Measurements from ENCODE around the gene DIP2C.

Gene DIP2C

DNA sequence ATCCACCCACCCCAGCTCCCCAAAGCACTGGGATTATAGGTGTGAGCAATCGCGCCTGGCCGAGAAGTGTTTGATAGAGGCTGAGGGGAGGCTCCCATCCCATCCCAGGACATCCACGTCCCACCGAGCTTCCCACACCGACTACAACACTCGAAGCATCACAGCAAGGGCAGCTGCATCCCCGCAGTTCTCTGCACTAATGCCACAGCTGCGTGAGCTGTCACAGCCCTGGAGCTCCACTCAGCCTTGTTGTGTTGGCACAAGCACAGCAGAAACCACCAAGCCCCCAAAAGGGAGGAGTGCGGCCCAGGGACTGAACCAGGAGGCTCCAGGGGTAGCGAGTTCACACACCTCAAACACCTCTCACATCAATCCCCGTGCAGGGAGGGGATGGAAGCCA lies 121.6 kb downstream of the DIP2C start:
- DNase-seq: no peak

DNA sequence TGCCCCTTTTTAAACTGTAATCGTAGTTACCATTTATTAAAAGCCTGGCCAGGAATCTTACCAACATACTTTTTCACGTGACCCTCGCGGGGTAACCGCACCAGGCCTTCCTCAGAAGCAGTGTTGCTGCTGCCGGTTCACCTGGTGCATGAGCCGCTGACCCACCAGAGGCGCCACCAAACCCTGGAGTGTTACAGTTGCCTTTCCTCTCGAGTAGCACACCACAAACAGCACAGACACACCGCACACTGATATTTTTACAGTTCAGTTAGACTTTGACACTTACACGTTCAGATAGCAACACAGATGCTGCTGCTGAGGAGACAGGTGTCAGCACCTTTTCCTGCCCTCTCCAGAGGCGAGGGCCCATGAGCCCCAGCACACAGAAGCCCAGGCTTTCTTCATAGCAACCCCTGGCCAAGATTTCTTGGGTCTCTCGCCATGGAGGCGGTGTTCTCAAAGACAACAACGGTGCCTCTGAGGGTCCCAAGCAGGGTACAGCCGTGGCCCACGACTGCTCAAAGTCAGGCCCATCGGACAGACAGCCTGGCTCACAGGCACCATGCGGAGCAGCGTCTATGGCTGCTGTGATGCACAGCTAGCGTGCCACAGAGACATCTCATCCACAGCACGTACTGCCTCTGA lies 123.1 kb downstream of the DIP2C start:
- DNase-seq: no peak

DNA sequence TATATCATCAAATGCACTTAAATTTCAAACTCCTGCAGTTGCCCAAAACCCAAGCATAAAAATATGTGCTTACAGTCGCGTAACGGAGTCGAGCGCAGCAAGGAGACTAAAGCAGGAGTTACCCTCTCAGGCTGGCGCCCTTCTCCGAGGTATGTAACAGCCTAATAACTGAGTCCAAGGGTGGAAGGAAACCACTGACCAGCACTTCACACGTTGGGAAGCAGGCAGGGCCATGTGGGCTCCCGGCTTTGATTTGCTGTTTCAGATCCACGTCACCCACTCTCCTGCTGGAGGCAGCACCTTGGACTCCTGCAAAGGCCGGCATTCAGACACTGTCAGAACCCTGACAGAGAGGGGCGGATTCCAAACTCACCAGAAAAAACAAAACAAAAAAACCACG lies 123.8 kb downstream of the DIP2C start:
- DNase-seq: no peak

DNA sequence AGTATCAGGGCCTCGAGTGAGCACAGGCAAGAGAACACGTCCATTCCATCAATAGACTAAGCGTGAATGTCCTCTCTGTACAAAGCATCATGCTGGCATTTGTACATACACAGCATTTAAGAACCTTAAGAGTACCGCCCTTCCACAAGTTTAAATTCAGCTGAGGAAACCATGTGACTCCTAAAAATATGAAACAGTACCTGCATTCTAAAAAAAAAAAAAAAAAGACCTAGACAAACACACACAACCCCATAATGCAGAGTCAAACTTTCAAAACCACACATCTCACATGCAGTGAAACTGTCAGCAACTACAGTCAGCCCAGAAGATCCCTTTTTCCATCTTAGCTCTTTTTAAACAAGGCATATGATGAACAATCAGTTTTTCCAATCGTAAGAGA lies 124.3 kb downstream of the DIP2C start:
- no peak for DNase-seq

DNA sequence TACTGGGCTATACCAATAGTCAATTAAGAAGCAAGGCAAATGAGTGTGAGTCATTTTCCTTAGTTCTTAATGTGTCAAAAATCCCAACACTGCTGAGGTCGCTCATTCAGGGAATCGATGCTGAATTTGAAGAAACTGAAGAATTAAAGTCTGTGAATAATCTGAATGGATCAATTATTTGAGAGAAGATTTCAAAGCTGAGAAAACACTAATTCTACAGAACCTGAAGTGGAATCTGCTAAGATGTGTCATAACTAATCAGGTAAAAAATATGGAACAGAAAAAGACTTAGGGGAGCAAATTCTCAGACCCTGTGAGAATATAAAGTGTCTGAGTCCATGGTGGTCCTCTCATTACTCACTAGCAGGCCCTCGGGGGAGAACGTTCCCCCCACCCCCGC lies 125.6 kb downstream of the DIP2C start:
- no peak for DNase-seq

DNA sequence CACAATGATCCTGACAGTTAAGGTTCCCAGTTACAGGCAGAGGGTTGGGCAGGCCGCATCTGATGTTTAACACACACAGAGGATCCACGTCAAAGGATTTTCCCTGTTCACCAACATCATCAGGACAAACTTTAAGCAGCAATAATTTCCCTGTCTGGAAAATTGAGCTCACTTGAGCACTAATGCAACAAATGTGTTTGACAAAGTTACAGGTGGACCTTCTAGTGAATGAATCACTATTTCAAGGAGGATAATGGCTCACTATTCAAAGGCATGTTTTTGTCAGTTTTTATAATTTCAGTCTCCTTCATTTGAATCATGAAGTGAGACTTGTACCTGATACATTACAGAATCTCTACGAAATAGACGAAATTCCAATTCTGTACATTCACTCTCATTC lies 127.3 kb downstream of the DIP2C start:
- no peak for DNase-seq

DNA sequence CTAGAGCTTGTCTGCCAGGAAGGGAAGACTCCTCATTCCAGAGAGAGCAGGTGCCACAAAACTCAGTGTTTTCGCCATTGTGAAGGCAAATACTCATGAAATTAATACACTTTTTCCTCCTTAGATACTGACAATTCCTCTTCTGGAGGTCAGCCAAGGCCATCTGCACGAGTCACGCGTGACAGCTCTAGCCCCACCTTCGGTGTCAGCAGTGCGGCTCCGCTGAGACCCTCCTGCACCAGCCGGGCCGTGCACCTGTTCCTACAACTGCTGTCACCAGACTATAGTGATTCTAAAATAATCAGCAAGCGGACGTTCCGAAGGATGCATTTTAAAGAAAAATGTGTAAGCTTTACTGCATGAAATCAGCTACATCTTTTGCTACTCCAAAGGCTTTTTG lies 127.7 kb downstream of the DIP2C start:
- no peak for DNase-seq

DNA sequence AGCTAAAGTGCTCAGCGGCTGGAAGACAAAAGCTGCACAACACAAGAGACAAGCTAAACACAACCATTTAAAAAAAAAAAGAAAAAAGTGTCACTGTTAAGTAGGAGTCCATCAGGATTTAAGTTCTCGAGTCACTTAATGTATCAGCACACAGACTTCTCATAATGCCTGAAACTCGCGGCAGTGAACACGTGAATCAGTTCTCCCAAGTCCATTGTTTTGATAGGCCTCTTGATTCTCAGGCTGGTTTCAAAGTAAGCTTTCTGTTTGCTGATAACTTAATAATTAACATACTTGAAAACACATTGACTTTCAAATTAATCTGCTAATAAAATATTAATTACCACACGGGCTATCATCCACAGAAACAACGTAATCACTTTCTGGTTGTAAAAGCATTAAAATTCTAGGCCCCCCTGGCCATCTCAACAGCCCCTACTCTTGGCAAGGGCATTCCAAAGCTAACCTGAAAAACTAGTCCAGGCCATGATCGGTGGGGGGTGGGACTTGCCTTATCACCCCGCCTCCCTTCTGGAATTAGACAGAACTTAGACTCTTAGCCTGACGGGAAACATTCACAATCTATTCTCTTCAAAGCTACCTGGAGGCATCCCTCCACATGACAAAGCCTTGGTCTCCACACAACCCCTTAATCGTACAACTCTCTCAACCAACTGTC lies 129.0 kb downstream of the DIP2C start:
- no peak for DNase-seq

DNA sequence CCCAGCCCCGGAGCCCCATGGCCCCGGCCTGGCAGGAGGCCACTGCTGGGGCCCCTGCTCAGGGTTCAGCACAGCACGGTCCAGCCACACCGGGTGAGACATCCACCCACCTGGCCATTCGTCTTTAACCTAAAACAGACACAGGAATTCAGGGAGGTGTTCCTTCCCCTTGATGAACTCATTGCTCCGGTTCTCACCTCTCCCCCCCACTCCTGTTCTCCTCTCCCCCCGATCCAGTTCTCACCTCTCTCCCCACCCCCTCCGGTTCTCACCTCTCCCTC lies 129.8 kb downstream of the DIP2C start:
- DNase-seq: no peak

DNA sequence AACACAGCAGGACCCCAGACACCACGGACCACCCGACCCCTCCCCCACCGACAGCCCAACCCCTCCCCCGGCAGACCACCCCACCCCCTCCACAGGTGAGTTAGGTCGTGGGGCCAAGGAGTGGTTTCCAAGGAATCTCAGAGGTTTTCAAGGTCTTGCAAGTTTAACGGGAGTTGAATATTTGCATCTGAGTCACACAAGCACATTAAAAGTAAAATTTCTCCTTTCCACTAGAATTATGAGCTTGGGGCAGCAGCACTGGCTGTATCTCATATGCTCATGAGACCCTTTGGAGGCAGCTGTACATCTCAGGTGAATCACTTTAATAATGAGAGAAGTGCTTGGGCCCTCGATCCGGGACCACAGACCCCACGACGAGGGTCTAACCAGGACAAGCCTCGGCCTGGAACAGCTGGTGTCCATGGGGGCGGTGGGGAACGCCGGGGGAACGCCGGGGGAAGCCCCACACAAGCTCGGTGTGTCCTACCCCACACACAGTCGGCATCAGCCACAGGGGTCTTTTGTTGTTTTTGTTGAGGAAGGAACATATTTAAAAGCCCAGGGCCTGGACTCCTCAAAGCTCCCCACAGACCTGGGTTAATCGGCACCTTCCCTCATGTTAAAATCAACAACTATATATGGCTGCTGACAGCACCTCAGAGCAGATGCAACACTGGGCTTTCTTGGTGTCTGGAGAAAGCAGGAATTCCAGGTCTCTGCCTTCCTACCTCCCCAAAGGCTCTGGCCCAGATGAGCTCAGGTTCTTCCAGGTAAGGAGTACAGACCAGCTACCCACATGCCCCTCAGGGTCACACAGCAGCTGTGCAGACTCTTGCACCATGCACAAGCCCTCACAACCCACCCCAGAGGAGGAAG lies 130.3 kb downstream of the DIP2C start:
- DNase-seq: no peak

DNA sequence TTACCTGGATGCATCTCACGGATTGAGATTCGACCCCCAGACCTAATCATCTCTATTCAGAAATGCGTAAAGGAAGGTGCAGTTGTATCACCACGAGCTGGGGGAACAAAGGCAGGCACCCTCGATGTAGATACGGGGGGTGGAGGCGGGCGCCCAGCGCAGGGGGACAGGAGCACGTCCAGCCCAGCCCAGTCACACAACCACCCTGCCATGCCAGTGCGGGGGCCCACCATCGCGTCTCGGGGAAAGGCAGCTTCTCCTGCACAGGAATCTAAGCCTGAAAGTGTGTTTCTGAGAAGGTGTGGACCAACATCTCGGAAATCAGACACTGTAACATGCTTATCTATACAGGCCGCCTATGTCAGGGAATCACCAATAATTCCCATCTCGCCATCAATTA lies 131.1 kb downstream of the DIP2C start:
- no peak for DNase-seq

DNA sequence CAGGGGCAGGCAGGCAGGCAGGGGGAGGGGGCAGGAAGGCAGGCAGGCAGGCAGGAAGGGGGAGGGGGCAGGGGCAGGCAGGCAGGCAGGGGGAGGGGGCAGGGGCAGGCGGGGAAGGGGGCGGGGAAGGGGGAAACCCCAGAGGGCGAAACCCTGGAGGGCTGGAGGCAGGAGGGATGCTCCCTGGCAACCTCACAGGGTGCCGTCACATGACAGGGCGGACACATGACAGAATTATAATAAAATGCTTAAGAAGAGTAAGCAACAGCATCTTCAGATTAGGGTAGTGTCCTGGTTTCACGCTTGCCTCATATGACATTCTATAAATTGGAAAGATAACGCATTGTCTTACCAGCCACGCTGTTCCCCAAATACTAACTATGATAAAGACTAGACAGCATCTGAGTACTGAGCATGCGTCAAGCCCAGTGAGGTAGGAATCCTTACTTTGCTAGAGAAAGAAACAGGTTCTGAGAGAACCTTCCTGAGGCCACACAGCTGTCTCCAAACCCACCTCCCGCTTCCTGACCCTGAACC lies 131.6 kb downstream of the DIP2C start:
- DNase-seq: no peak

DNA sequence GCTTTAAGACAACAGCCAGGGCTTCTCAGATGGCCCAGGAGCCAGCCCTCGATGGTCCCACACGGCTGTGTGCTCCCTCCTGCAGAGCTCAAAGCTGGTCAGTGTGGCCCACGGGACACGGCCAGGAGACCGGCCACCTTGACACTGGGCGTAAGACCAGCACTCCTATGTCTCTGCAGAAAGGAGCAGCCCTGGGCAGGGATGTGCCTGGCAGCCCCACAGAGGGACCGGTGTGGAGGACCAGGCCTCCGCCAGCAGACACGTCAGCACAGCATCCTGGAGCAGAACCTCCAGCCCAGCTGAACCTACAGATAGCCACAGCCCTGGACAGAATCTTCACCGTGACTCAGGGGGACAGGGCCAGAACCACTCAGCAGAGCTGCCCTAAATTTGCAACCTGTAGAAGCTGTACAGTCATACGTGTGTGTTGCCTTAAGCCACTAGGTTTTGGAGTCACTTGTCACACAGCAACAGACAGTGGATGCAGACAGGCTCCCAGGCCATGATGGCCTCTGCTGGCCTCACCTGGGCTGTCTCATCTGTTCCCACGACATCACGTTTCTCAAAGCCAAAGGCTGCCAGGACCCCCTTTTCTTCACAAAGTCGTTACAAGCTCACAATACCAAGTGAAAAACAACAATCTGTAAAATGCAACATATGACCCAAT lies 132.4 kb downstream of the DIP2C start:
- DNase-seq: no peak

DNA sequence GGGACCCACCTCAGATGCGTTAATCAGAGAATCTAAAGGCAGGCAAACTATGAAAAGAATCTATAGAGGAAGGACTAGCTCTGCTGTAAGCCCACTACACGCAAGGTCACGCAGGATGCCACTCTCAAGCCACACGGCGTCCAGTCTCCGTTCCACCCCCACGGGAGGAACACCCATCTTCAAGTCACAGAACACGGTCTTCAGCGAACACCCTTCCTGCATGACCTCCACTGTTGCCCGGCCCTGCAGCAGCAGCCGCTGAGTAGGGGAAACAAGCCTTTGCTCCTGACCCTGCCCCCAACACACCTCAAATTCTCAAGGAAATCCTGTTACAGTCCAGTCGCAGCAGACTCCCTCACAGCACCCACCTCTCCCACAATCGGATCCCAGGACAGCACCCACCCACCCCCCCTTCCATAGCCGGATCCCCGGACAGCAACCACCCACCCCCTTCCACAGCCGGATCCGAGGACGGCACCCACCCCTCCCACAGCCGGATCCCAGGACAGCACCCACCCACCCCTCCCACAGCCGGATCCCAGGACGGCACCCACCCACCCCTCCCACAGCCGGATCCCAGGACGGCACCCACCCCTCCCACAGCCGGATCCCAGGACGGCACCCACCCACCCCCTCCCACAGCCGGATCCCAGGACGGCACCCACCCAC lies 133.7 kb downstream of the DIP2C start:
- no peak for DNase-seq

DNA sequence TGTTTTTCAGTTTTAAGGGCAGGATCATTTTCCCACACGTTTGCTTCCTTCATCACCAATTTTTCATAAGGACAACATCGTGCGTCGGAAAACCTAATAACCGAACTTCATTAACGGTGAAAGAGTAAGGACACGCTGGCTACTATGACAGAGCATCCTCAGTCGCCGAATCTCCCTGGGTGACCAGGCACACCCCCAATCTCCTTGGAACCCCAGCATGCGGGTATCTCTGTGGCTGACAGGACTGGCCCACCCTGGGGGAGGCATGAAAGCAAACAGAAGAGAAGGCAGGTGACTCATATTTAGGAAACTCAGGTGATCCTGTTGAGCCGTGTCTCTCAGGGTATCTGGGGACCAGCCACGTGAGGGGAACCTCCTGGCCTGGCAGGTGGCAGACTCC lies 134.2 kb downstream of the DIP2C start:
- no peak for DNase-seq

DNA sequence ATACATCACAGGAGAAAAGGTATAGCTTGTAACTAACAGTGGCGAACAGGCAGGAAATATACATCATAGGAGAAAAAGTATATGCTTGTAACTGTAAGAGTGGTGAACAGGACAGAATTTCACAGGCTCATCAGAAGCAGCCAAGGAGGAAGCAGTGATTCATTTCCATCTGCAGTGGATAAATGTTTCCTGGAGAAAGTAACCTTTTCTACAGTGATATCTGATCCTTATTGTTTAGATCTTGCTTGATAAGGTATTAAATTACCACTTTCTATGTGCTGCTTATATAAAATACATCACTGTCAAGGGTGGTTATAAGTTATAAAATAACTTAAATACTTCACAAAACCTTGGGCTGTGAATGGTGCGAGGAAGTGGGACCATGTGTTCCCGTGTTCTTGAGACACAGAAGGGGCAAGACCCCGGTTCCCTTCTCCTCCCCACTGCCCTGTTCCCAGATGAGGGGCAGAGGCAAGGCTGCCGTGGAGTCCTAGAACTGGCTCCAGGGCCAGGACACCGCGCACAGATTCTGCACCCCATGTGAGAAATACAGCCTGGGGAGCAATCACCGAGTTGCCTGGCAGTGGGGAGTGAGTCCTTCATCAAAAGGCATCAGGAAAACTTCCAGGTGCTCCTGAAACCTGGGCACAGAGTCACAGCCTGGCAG lies 135.2 kb downstream of the DIP2C start:
- DNase-seq: no peak

DNA sequence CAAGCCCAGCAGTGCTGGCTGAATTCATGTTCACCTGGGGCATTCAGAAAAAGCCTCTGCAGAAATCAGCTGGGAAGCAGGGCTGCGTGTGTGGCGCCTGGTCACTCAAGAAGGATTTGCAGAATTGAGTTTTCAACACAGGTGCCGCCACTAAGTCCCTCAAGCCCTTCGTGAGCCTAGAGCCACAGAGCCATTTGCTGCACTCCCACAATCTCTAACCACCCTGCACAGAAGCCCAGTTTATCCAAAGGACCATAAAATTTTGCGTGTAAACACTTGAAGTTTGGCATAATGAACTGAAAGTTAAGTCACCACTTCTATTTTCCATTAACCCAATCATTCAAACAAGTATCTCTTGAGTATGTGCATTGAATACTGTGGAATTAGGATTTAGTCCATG lies 136.2 kb downstream of the DIP2C start:
- no peak for DNase-seq

DNA sequence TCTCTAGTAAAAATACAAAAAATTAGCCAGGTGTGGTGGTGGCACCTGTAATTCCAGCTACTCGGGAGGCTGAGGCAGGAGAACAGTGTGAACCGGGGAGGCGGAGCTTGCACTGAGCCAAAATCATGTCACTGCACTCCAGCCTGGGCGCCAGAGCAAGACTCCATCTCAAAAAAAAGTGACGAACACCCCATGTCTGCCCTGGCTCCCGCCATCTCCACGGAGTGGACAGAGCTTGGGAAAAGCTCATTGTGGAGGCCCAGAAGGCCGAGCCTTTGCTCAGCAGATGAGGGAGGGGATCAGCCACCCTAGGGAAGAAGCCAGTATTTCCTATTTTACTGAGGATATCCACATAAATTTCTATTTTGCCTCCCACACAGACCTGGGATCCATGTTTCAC lies 136.8 kb downstream of the DIP2C start:
- no peak for DNase-seq

DNA sequence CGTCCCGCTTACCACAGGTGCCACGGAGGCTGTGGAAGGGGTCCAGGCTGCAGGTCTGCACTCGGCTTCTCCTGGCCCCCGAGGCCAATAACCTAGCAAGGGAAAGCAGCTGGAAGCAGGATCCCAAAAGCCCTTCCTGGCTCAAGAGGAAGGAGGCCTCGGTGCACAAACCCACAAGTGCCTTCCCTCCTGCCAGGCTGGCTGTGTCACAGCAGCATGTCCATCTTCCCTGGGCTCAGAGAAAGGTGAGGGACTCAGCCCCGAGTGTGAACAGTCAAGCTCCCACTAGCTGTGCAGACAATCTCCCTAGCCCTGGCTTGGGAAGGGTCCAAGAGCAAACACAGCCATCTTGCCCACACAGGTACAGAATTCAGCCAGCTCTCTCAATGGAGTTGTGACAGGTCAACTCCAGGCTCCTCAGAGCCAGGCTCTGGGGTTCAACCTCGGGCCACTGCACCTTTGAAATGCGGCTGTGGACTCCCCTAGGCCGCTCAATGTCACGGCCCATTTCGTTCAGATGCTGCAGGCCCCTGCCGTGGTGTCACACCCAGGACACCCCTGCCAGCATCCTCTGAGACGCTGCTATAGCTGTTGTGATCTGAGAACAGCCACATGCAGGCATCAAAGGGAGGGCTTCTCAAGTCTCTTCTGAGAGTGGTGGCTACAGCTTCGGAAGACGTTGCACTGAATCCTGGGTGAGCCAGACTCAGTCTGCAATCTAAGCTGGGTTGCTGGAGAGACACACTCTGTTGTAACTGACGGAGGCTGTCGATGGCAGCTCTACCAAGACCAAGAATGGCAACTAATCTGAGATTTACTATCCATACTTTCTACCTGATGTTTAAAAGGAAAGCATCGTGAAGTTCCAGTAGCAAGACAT lies 137.9 kb downstream of the DIP2C start:
- DNase-seq: no peak

DNA sequence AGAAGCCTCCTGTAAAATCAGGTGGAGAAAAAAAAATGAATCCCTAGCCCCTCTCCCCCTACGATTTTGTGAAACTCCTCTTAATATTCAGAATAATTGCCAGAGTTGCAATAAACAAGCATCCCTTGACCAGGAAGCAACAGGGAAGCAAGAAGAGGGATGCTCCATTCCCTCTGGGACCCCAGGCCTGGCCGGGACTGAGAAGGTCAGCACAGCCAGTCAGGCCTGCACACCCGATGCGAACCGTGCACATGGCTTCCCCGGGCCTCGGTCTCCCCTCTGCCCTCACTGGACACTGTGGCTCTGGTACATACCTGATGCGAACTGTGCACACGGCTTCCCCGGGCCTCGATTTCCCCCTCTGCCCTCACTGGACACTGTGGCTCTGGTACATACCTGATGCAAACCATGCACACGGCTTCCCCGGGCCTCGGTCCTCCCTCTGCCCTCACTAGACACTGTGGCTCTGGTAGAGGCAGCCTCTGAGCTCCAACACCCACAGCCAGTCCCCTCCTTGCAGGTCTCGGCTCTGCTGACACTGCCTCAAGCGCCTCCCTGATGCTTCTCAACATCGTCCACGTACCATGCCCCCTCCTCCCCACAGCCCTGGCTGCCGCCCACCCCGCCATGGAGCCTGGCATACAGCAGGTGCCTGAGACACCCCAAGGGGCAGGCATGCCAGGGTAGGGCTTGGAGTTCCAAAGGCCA lies 138.6 kb downstream of the DIP2C start:
- no peak for DNase-seq

DNA sequence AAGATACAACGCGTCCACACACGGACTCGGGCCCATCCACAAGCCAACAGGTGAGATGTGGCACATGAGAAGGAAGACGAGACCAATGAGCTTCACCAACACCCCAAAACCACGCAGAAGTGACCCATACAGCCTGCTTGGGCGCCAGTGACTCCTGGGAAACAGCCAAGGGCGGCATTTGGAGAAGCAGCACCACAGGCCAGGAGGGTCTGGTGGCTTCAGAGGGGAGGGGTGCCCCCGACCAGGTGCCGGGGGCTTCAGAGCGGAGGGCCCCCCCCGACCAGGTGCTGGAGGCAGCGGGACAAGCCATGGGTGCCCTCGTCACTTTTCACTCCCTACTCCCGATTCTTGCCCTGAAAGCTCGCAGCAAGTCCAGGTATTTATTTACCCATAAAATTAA lies 140.1 kb downstream of the DIP2C start:
- DNase-seq: no peak
